Activated CD8-positive, alpha-beta memory T cell treated with anti-CD3 and anti-CD28 coated beads, Interleukin-2, amount 10 ng/mL, durations not matched to agents 7 days and 5 days (primary cell): ENCODE results near the gene GPX6. TPM values are rescaled to one million over a fixed set of nuclear protein-coding genes. Genes with fewer than 3 reads are reported as not detected.
"Not testable (repeated sequence)": the region's sequence is repeated elsewhere in the genome, so short reads cannot be mapped to it uniquely, and the experiment has no call there.

ENCODE experiments used
- ATAC-seq: fragments of 150-1000 bp; cut with Tn5 transposase; one replicate; pipeline ENCODE4 v1.10.0; 2021; ENCODE audit warnings: moderate library complexity
- CTCF ChIA-PET: fragments of 350-600 bp; sonication (Branson Sonifier 250); formaldehyde crosslinking; loops from one replicate; lab custom pipeline; 2021; ENCODE audit warnings: antibody characterized with exemption; lab: Charles Lee
- DNase-seq: peaks from one replicate; pipeline ENCODE4 v3.0.0-alpha.2; 2020
- H3K27ac Mint-ChIP-seq: one replicate; pipeline ENCODE4 v1.8.0; 2021; ENCODE audit warnings: mild to moderate bottlenecking, mixed read lengths
- H3K27me3 Mint-ChIP-seq: one replicate; pipeline ENCODE4 v1.8.0; 2021; ENCODE audit warnings: mixed read lengths
- H3K36me3 Mint-ChIP-seq: one replicate; pipeline ENCODE4 v1.8.0; 2021; ENCODE audit warnings: mild to moderate bottlenecking, mixed read lengths
- H3K4me1 Mint-ChIP-seq: one replicate; pipeline ENCODE4 v1.8.0; 2021; ENCODE audit warnings: mixed read lengths
- H3K4me3 Mint-ChIP-seq: one replicate; pipeline ENCODE4 v1.8.0; 2021; ENCODE audit warnings: mild to moderate bottlenecking, moderate library complexity, mixed read lengths
- H3K9me3 Mint-ChIP-seq: one replicate; pipeline ENCODE4 v1.8.0; 2022; ENCODE audit warnings: low read depth, mixed read lengths
- total RNA-seq, 2 experiments: library from RNA; stranded (reverse); gene quantifications; one replicate each; pipeline ENCODE4 v1.2.3, GENCODE V29; 2021

GPX6 gene
- total RNA-seq, 2 experiments from 2014 or later, result not detected

DNA sequence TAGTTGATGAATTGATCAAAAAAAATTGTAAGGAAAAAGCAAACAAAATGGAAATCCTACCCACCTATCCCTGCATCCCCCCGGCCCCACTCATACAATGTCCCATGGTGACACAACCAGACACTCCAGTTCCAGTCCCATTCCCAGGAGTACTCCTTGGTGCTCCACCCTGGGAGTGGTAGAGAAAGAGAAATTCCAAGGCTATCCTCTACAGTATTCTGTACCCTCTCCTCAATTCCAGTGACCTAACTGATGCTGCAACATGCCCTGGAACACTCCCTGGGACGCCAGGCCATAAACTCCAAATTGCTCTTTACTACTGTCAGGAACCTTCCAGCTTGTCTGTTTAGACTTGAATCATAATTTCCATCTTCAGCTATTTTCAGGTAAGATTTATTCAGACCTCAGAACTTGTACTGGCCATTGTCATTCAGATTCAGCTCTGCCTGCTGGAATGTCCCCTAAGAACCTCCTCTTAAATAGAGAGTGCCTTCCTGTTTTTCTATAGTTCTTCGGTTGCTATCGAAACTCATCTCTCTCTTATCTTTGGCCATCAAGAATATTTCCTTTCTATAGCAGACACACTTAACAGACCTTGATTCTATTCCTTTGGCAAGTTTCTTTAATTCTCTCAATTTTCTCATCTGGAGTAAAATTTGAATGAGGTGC, 8.7 kb downstream of the GPX6 start:
- Mint-ChIP-seq H3K27ac (no peak overlapping the region), H3K36me3 (no peaks in the 10 kb centered on the region), H3K4me3 (no peak overlapping the region), H3K4me1 (peaks cover 8% of the 10 kb centered on the region), H3K9me3 (no peaks in the 10 kb centered on the region), H3K27me3 (peaks cover 15% of the 10 kb centered on the region)
- CTCF ChIA-PET, result no interaction called here
- ATAC-seq (no peak), DNase-seq (no peak)

- no peak overlapping the region for H3K27ac Mint-ChIP-seq
- H3K4me3 Mint-ChIP-seq, result no peak overlapping the region
- ATAC-seq, result no peak
- no peak for DNase-seq
- H3K9me3 Mint-ChIP-seq, result no peaks in the 10 kb centered on the region
- no peaks in the 10 kb centered on the region for H3K36me3 Mint-ChIP-seq
- peaks cover 15% of the 10 kb centered on the region for H3K27me3 Mint-ChIP-seq
- H3K4me1 Mint-ChIP-seq, result peaks cover 8% of the 10 kb centered on the region
- CTCF ChIA-PET, result no interaction called here
Observed at GRCh38 chr6:28505733-28506132, 9.9 kb downstream of the GPX6 start.

- CTCF ChIA-PET, H3K9me3 Mint-ChIP-seq, ATAC-seq, H3K4me3 Mint-ChIP-seq, H3K4me1 Mint-ChIP-seq, DNase-seq, H3K36me3 Mint-ChIP-seq, H3K27ac Mint-ChIP-seq: not testable (repeated sequence)
- peaks cover 16% of the 10 kb centered on the region for H3K27me3 Mint-ChIP-seq
Observed at GRCh38 chr6:28502709-28503305, 12.8 kb downstream of the GPX6 start.

- CTCF ChIA-PET, H3K36me3 Mint-ChIP-seq: not testable (repeated sequence)
Observed at GRCh38 chr6:28502136-28502535, 13.5 kb downstream of the GPX6 start.

DNA sequence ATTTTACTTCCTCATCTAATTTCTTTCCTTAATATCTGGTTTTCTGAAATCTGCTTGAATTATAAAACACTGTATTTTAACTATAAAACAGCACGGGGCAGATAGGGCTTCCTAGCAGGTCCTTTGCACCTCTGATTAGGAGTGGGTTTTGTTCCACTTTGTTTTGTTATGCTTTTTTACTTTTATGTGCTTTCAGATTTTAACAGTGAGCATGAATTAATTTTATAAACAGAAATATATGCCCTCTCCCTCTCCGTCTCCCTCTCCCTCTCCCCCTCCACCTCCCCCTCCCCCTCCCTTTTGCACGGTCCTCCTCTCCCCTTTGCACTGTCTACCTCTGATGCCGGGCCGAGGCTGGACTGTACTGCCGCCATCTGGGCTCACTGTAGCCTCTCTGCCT, 14.3 kb downstream of the GPX6 start:
- ATAC-seq (no peak), DNase-seq (no peak)
- Mint-ChIP-seq H3K27ac (no peak overlapping the region), H3K27me3 (peaks cover 25% of the 10 kb centered on the region), H3K36me3 (no peaks in the 10 kb centered on the region), H3K4me3 (no peak overlapping the region), H3K9me3 (no peaks in the 10 kb centered on the region), H3K4me1 (no peaks in the 10 kb centered on the region)
- CTCF ChIA-PET, result no interaction called here

More at GRCh38 chr6:28502136-28502535, 13.5 kb downstream of the GPX6 start:
- peaks cover 23% of the 10 kb centered on the region for H3K27me3 Mint-ChIP-seq
- ATAC-seq, H3K9me3 Mint-ChIP-seq, H3K4me3 Mint-ChIP-seq, DNase-seq, H3K4me1 Mint-ChIP-seq, H3K27ac Mint-ChIP-seq: not testable (repeated sequence)

DNA sequence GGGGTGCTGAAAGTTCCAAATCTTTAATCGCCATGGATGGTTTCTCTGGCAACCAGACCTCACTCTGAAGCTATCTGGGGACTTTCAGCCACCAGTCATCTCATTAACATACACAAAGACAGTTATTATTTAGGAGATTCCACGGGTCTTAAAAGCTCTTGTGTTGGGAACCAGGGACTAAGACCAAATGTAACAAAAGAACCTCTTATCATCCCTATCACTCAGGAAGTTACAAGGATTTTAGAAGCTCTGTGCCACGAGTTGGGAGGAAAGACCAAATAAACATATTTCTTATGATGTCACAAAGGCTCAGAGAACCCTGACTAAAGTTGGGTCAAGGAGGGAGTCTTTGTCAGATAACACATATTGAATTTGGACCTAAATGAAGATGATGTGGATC, 17.7 kb downstream of the GPX6 start:
- H3K4me1 Mint-ChIP-seq, result no peaks in the 10 kb centered on the region
- H3K27me3 Mint-ChIP-seq, result peaks cover 32% of the 10 kb centered on the region
- no peak overlapping the region for H3K27ac Mint-ChIP-seq
- no peaks in the 10 kb centered on the region for H3K9me3 Mint-ChIP-seq
- ATAC-seq, result no peak
- no peak overlapping the region for H3K4me3 Mint-ChIP-seq
- DNase-seq, result no peak
- no peaks in the 10 kb centered on the region for H3K36me3 Mint-ChIP-seq
- CTCF ChIA-PET, result no interaction called here

DNA sequence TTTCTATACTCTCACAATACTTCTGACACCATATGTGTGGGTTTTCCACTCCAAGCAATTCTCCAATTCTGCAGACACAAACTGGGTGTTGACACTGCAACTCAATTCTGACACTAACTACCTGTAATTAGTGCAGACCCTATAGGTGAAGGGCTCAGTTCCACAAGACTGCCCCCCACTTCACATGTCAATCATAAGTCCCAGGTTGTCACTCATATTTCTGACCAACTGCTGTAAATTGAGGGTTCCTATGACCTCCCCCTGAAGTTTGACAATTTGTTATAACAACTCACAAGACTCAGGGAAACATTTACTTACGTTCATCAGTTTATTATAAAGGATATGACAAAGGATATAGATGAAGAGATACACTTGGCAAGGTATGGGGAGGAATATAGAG, 18.3 kb downstream of the GPX6 start:
- CTCF ChIA-PET, result no interaction called here
- no peaks in the 10 kb centered on the region for H3K4me1 Mint-ChIP-seq

GRCh38 chr6:28496099-28496779, 19.4 kb downstream of the GPX6 start:
- peaks cover 48% of the 10 kb centered on the region for H3K27me3 Mint-ChIP-seq
- CTCF ChIA-PET, result interaction anchor here (1.2 kb wide), 1 partner anchor 9 kb away, joined by 3 read pairs; no protein-coding TSS in a partner anchor
- no peaks in the 10 kb centered on the region for H3K4me1 Mint-ChIP-seq
- DNase-seq (no peak), ATAC-seq (no peak)
- no peak overlapping the region for H3K27ac Mint-ChIP-seq
- no peaks in the 10 kb centered on the region for H3K36me3 Mint-ChIP-seq
- H3K4me3 Mint-ChIP-seq, result no peak overlapping the region
- H3K9me3 Mint-ChIP-seq, result no peaks in the 10 kb centered on the region

More for the DNA sequence above, 18.3 kb downstream of the GPX6 start:
- Mint-ChIP-seq H3K4me3 (no peak overlapping the region), H3K36me3 (no peaks in the 10 kb centered on the region), H3K9me3 (no peaks in the 10 kb centered on the region), H3K27ac (no peak overlapping the region), H3K27me3 (peaks cover 37% of the 10 kb centered on the region)
- no peak for ATAC-seq
- no peak for DNase-seq

DNA sequence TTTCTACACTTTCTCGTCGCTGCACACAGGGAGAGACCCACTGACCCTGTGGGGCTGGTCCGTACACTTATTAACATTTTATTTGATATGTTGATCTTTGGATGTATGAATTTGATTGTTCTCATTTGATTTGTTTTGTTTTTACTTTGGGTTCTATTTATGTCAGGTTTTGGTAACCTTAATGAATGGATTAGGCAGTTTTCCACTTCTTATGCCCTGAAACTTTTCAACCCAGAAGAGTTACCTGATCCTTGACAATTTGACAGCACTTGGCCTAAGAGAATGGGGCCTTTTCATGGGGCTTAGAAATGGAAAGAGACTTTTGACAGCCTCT, 23.6 kb downstream of the GPX6 start:
- no peak for DNase-seq
- no peaks in the 10 kb centered on the region for H3K36me3 Mint-ChIP-seq
- H3K27me3 Mint-ChIP-seq, result peaks cover 71% of the 10 kb centered on the region
- H3K27ac Mint-ChIP-seq, result no peak overlapping the region
- peaks cover 13% of the 10 kb centered on the region for H3K4me1 Mint-ChIP-seq
- H3K4me3 Mint-ChIP-seq, result no peak overlapping the region
- CTCF ChIA-PET, result no interaction called here
- no peak for ATAC-seq
- H3K9me3 Mint-ChIP-seq, result no peaks in the 10 kb centered on the region

DNA sequence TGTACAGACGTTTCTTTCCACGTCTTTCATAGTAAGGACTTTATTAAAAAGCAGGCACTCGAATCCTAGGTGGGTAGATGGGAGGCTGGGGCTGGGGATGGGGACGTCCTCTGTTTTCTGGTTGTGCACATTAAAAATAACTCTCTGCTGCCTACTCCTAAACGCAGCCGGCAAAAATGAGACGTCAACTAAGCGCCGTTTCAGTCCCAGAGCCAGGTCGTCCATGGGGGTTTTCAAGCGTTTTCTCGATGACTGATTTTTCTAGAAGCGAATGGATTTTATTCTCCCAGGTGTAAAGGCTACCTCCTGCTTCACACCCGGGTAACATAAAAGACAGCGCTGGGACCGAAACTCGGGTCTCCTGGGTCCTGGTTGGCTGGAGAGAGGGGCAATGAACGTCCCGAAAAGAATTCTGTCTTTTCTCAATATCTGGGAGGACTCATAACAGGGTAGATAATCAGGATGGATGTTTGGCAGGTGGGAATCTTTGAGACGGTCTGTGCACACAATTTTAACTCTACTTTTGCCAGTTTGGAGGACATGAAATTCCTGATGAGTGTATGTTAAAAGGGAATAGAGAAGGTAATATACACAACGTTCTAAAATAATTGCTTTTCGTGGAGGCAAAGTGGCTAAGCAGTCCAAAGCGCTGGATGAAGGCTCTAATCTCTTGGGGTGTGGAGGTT, 25.2 kb downstream of the GPX6 start:
- Mint-ChIP-seq H3K36me3 (no peaks in the 10 kb centered on the region), H3K4me1 (peaks cover 15% of the 10 kb centered on the region), H3K4me3 (peak overlapping the region; percentile 54), H3K27ac (no peak overlapping the region), H3K9me3 (no peaks in the 10 kb centered on the region), H3K27me3 (peaks cover 68% of the 10 kb centered on the region)
- DNase-seq, result no peak
- no peak for ATAC-seq
- CTCF ChIA-PET, result no interaction called here

- CTCF ChIA-PET, result interaction anchor here (0.9 kb wide), 2 partner anchors 205 to 348 kb away, joined by 3 read pairs; no protein-coding TSS in a partner anchor
- no peak overlapping the region for H3K27ac Mint-ChIP-seq
- H3K36me3 Mint-ChIP-seq, result no peaks in the 10 kb centered on the region
- DNase-seq (peak; percentile 56), ATAC-seq (peak; percentile 67)
- peaks cover 16% of the 10 kb centered on the region for H3K4me1 Mint-ChIP-seq
- H3K4me3 Mint-ChIP-seq, result peak overlapping the region; percentile 54
- peaks cover 67% of the 10 kb centered on the region for H3K27me3 Mint-ChIP-seq
- no peaks in the 10 kb centered on the region for H3K9me3 Mint-ChIP-seq
Observed at GRCh38 chr6:28489366-28490204, 26.0 kb downstream of the GPX6 start.

GRCh38 chr6:28488916-28489365, 26.7 kb downstream of the GPX6 start:
- CTCF ChIA-PET, result interaction anchor here (0.9 kb wide), 2 partner anchors 206 to 349 kb away, joined by 3 read pairs; no protein-coding TSS in a partner anchor
- ATAC-seq, result no peak
- peaks cover 63% of the 10 kb centered on the region for H3K27me3 Mint-ChIP-seq
- no peaks in the 10 kb centered on the region for H3K9me3 Mint-ChIP-seq
- peak overlapping the region; percentile 54 for H3K4me3 Mint-ChIP-seq
- H3K36me3 Mint-ChIP-seq, result no peaks in the 10 kb centered on the region
- peaks cover 16% of the 10 kb centered on the region for H3K4me1 Mint-ChIP-seq
- DNase-seq, result peak; percentile 41
- H3K27ac Mint-ChIP-seq, result peak overlapping the region; percentile 43
